ENCODE results near the gene ATP6V0C.
"Not testable (repeated sequence)": the region's sequence is repeated elsewhere in the genome, so short reads cannot be mapped to it uniquely, and the experiment has no call there.

ATP6V0C gene

DNA sequence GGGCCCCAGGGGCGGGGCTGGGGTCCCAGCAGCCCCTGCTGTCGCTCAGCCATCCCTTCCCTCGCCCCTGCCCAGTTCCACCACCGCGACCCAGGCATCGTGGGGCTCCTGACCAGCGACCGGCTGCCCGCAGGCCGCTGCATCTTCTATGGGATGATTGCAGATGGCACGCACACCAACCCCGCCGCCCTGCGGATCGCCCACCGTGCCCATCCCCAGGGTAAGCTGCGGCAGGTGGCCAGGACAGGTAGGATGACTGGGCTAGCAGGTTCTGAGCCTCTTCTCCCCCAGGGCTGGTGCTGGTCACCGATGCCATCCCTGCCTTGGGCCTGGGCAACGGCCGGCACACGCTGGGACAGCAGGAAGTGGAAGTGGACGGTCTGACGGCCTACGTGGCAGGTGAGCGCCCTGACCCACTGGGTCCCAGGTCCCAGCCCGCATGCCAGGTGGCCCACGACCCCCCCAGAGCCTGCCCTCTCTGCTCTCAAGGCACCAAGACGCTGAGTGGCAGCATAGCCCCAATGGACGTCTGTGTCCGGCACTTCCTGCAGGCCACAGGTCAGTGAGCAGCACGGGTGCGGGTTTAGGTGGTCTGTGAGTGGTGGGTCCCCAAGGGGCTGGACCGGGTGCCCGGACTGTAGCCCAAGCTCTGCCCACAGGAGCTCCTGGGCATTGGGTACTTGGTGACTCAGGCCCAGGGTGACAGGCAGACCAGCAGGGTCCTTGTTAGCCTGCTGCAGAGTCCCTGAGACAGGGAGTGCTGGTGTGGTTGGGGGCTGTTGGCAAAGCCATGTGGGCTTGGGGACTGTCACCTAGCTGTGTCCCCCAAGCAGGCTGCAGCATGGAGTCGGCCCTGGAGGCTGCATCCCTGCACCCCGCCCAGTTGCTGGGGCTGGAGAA is 14.7 kb downstream of the ATP6V0C start:
- DNase-seq (ENCODE audit: low spot score) = no peak

DNA sequence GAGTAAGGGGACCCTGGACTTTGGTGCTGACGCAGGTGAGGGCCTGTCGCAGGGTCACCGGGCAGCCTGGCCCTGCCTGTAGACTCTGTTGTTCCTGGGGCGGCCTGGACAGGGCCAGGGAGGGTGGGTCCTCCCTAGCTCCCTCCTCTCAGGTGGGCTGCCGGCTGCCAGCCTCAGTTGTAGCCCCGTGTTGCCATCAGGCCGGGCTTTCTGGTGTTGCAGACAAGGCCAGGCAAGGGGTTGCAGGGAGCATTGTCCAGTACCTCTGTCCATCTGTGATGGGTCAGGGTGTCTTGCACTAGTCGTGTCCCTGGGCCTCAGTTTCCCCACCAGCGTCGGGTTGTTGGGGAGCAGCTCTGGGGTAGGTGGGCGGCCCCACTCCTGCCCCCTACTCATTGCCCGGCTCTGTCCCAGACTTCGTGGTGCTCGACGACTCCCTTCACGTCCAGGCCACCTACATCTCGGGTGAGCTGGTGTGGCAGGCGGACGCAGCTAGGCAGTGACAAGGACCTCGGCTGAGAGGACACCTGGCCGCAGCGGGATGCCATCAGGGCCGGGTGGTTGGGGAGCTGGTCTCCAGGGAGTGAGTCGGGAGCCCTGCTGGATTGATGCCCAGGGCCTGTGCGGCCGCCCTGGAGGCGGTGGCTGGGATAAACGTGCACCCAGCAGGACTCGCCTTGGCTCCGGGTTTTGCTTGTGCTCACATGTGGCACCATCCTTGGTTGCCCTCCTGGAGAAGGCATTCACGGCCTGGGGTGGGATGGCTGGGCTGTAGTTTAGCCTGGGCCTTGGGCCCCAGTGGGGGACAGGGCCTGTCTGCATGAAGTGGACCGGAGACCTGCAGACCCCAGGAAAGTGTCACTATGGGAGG is 15.5 kb downstream of the ATP6V0C start:
- peak; percentile 50 for DNase-seq (ENCODE audit: low spot score)

DNA sequence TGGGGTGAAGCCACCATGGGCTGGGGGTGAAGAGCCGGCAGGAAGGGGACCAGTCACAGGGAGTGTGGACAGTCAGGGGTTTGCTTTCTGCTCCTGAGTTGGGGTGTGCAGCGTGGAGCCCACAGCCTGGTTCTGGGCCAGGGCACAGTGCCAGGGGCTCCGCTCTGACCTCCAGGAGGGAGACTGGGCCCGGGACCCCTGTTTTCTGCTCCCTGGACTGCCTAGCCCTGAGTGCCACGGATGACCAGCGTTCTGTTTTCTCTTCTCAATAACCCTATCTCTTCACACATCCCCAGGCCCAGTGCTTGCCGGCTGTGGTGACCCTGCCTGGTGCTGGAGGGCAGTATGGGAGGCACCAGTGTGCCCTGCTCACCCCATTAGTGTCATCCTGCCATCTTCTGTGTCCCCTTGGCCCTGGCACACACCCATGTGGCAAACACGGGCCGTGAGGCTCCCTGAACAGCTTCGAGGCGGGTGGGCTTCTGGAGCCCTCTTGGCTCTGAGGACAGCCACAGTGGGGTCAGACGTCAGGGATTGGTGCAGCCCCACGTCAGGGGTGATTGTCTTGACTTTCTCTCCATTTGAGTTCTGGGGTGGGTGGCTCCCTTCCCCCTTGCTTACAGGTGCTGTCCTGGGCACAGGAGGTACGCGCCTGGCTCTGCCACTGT is 16.3 kb downstream of the ATP6V0C start:
- DNase-seq (ENCODE audit: low spot score) = no peak

DNA sequence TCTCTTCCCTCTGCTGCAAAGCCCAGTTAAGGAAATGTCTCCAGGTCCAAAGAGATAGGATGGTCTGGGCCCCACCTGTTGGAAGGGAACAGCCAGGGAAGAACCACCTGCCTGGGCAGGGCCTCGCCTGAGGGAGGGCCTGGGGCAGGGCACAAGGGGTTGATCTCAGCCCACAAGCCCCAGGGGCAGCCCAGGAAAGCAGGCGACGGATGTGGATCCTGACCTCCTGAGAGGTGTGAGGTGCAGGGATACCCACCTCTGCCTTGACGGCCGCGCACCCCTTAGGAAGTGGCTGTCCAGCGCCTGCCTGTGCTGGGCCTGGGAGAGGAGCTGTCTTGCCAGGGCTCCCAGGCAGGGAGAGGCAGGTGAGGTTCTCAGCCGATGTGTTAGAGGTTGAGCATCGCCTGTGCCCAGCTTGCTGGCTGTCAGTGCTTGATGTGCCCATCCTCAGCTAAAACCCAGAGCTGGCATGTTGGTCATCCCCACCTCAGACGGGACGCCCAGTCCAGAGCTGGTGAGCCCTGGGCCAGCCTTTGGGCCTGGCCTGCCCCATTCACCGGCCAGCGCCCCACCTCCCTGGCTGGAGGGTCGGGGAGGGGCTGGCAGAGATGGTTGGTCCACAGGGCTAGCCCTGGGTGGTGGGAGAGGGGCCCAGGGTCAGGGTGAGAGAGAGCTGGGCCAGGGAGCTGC is 17.0 kb downstream of the ATP6V0C start:
- no peak for DNase-seq (ENCODE audit: low spot score)

DNA sequence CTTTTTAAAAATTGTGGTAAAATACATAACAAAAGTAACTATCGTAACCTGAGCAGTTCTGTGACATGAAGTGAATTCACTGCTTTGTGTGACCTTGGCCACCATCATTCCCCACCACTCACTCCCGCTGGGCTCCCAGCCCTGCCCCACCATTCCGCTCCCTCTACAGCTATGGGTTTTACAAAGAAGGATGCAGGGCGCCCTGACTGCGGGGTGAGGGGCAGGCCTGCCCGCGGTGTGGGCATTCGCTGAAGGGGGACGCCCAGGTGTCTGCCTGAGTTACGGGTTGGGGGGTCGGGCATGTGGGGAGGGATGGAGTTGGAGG is 17.6 kb downstream of the ATP6V0C start, which contains the start of gene CEMP1:
Gene CEMP1 (minus strand): TSS at position 38 of the 325 bp plus-strand sequence. CDS start 335 bp downstream, outside the sequence.
- no peak for DNase-seq (ENCODE audit: low spot score)

DNA sequence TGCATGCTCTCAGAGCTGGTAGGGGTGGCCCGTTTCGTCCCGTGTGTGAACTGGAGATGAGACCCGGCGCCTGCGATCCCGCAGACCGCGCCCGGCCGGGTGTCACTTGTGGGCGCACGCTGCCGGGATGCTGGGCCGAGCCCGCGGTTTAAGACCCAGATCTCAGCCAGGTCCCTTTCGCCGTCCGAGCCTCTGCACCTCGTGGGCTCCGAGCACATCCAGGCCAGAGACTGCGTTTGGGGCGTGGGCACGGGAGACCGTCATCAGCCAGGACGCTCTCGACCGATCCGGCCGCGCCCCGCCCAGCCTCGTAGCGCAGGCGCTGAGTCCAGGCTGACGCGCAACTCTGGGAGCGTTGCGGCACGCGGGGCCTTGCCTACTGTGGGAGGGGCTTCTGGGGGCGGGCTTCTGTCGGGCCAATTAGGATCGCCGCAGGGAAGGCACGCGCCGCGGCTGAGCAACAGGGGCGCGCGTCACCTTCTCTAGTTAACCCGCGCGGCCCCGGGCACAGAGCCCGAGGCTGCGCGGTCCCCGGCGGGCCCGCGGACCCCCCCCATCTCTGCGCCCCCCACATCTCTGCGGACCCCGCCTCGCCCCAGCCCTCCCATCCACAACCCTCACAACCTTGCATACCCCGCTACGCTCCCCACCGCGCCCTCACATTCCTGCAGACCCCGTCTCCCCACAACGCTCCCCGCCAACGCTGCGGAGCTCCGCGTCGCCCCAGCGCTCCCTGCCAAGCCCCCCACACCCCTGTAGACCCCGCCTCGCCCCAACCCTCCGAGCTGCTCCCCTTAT is 18.1 kb downstream of the ATP6V0C start:
- peak; percentile 99 for DNase-seq (ENCODE audit: low spot score)

DNA sequence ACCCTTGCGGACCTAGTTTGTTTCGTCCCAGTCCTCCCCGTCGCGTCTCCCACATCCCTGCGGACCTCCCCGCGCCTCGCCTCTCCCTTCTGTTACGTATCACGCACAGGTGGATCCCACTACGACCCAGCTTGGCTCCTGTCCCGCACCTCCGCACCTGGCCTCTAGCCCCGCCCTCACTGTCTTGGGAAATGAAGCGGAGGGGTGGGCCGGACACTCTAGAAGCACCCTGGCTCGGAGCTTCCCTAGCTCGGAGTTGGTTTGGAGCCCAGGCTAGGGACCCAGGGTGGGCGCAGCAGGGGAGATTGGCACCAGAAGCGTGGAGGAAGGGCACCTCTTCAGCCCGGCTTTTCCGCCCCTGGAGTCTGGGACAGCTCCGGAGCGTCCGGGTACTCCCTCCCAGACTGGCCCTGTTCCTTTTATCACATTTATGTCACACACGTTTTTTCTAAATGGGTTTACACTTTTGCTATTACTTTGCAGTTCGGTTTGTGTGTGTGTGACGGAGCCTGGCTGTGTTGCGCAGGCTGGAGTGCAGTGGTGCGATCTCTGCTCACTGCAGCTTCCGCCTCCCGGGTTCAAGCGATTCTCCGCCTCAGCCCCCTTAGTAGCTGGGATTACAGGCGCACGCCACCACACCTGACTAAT is 18.9 kb downstream of the ATP6V0C start:
- peak; percentile 40 for DNase-seq (ENCODE audit: low spot score)

DNA sequence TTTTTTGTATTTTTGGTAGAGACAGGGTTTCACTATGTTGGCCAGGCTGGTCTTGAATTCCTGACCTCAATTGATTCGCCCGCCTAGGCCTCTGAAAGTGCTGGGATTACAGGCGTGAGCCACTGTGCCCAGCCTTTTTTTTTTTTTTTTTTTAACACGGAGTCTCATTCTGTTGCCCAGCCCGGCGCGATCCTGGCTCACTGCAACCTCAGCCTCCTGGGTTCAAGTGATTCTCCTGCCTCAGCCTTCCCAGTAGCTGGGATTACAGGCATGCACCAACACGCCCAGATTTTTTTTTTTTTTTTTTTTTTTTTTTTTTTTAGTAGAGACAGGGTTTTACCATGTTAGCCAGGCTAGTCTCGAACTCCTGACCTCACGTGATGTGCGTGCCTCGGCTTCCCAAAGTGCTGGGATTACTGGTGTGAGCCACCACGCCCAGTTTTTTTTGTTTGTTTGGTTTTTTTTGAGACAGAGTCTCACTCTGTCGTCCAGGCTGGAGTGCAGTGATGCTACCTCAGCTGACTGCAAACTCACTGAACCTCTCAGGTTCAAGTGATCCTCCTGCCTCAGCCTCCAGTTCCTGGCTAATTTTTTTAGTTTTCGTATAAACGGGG is 19.5 kb downstream of the ATP6V0C start:
- not testable (repeated sequence) for DNase-seq (ENCODE audit: low spot score)

DNA sequence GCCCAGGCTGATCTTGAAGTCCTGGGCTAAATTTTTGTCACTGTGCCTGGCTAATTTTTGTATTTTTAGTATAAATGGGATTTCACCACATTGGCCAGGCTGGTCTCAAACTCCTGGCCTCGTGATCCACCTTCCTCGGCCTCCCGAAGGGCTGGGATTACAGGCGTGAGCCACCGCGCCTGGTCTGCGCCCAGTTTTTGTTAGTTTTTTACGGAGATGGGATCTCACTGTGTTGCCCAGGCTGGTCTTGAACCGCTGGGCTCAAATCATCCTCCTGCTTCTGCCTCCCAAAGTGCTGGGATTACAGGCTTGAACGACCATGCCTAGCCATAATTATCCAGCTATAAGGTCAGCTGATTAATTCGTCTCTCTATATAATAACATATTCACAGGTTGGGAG is 20.2 kb downstream of the ATP6V0C start:
- DNase-seq (ENCODE audit: low spot score) = no peak

DNA sequence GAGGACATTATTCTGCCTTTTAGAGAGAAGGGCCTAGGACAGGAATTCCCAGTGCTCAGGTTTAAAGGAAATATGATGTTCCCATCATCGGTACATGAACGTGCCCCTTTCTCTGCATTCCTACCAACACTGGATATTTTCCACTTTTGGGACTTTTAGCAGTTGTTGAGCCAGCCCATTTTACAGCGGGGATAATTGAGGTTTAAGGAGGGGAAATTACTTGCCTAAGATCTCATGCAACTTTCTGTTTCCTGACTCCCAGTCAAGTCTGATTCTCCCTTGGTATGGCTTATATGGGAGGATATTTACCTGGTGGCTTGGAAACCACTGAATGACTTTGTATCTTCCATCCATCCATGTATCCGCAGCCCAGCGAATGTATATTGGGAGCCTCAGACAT is 20.6 kb downstream of the ATP6V0C start:
- DNase-seq (ENCODE audit: low spot score) = not testable (repeated sequence)

DNA sequence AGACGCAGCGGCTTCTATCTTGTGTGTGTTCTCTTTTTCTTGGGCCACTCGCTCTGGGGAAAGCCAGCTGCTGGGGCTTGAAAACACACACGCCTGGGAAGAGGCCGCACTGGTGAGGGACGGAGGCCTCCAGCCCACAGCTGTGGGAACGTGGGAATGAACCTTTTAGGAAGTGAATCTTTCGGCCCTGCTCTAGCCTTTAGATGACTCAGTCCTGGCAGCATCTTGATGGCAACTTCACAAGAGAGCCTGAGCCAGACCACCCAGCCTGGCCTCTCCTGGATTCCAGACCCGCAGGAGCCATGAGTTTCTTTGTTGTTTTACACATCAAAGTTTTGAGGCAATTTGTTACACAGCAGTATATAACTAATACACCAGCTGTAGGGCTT is 21.9 kb downstream of the ATP6V0C start:
- DNase-seq (ENCODE audit: low spot score) = peak; percentile 68

DNA sequence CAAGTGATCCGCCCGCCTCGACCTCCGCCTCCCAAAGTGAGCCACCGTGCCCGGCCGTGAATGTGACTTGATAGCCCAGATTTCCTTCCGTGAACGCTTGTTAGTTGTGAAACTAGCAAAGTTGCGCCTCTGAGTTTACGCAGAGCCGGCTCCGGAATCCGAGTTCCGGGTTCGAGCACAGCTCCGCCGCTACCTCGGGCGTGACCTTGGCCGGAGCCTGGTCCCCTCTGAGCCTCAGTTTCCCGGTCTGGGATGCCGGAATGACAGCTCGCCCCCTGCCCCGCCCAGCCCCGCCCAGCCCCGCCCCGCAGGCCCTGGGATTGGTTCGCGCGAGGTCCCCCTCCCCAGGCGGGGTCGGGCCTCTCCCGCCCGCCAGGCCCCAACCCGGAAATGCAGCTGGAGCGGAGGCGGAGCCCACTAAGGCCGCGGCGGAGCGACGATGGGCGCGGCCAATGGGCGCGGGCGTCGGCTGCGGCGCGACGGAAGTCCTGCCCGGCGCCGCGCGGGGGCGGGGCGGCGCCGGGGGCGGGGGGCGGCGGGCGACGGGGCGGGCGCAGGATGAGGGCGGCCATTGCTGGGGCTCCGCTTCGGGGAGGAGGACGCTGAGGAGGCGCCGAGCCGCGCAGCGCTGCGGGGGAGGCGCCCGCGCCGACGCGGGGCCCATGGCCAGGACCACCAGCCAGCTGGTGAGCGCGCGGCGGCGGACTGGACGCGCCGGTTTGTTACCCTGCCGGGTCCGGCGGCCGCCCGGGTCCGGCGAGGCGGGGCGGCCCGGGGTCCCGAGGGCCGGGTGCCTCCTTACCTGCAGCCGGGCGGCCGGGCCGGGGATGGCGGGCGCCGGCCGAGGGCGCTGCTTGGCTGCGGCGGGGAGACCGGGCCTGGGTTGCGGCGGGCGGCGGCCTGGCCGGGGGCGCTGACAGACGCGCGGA is 24.0 kb downstream of the ATP6V0C start, which contains the start of gene PDPK1:
Gene PDPK1 (plus strand): TSS at position 571 of the 929 bp plus-strand sequence. CDS start 92 bp downstream, at position 663.
- DNase-seq (ENCODE audit: low spot score) = peak; percentile 96

DNA sequence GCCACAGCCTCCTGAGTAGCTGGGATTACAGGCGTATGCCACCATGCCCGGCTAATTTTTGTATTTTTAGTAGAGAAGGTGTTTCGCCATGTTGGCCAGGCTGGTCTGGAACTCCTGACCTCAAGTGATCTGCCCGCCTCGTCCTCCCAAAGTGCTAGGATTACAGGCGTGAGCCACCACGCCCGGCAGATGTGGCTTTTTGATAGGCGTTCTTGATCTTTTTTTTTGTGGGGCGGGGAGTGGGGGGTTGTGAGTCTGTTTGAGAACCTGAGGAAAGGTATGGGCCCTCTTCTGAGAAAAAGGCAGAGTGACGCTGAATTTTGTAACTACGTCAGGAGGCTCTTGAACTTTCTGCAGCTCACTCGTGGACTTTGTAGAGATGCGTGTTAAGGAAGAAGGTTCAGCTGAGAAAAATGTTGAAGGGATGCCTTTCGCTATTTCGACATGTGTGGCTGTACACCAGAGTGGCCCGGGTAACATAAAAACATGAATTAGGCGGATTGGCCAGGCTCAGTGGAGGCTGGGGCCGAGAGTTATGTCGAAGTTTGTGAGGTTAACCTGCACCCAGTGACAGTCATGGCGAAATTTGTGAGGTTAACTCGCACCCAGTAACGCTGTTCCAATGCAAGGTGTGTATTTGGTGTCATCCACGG is 25.6 kb downstream of the ATP6V0C start:
- not testable (repeated sequence) for DNase-seq (ENCODE audit: low spot score)

DNA sequence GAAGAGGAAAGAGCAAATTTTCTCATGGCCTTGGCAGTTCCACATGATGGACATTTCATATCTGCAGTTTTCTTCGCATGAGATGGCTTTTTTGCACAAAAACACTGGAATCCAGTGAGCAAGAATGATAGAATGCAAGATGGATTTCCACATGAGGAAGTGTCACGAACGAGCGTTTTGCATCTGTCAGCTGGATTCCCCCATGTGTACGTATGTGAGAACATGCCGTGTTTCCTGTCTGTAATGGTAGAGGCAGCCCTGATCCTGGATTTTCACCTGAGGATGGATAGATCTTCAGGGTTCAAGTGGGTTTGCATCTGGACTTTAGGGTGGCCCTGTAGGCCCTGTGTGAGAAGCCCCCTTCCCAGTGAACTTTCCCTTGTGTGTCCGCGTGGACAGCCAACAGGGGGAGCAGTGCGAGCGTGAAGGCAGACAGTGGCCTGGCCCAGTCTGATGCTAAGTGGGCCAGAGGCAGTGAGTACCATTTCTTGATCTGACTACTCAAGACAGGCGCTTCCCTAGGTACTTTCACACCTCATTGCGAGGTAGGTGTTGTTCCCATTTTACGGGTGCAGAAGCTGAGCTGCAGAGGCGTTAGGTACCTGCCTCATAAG is 26.2 kb downstream of the ATP6V0C start:
- DNase-seq (ENCODE audit: low spot score) = not testable (repeated sequence)

DNA sequence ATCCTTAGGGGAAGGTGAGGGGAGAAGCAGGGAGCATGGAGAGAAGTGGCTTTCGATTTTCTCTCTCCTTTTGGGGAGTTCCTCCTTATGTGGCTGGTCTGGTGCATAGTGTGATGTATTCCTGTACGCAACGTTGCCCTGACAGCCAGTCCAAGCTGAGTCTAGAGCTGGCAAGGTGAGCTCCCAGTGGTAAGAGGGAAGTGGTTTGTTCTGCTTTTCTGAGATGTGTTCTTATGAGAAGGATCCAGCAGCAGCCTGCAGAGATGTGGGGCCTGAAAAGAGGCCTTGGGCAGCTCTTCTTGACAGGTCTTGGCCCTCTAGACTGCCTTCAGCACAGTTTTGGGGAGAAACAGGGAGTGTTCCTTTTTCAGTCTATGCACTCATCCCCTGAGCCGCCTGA is 27.2 kb downstream of the ATP6V0C start:
- DNase-seq (ENCODE audit: low spot score) = not testable (repeated sequence)

DNA sequence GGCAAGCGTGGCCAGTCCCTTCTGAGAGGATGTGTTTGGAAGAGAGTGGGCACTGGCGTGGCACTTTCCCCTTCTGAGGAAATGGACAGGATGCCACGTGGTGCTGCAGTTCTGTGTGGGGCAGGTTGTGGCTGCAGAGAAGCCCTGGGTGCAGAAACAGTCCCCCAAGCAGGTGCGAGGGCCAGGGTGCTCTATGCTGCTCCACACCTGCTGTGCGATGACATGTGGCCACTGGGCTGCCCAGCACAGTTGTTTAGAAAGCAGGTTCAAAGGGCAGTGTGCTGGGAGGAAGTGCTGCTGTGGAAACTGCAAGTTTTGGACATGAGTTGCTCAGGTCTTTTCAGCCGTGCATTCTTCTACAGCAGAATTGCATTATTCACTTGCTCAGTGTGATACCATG is 27.7 kb downstream of the ATP6V0C start:
- DNase-seq (ENCODE audit: low spot score) = not testable (repeated sequence)

DNA sequence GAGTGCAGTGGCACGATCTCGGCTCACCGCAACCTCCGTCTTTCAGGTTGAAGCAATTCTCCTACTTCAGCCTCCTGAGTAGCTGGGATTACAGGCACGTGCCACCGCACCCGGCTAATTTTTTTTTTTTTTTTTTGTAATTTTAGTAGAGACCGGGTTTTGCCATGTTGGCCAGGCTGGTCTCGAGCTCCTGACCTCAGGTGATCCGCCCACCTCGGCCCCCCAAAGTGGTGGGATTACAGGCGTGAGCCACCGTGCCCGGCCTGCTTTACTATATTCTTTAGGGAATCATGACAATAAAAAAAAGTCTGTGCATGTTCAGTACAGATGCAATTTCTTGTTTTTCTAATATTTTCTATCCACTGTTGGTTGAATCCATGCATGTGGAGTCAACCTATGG is 30.0 kb downstream of the ATP6V0C start:
- not testable (repeated sequence) for DNase-seq (ENCODE audit: low spot score)

Data from AG08396 (cell line).